Transverse colon (tissue), 4 donors: ENCODE results near the gene WWOX.

Experiments
- CTCF ChIP-seq, 5 experiments: fragments of 200-600 bp in 3 of 5; fragments of 450-650 bp in 2 of 5; sonication (generic) in 3 of 5; IDR thresholded peaks; 1 replicate in 2 of 5; 2 replicates in 3 of 5; pipeline ENCODE4 v1.5.1; 2016 to 2017; ENCODE audit warnings: antibody characterized with exemption in 5 of 5, inconsistent platforms in 3 of 5, mild to moderate bottlenecking in 2 of 5, moderate library complexity in 1 of 5
- POLR2A ChIP-seq: fragments of 450-650 bp; IDR thresholded peaks from one replicate; pipeline ENCODE4 v1.6.1; 2016; ENCODE audit warnings: antibody characterized with exemption, mild to moderate bottlenecking, moderate library complexity
- POLR2AphosphoS5 ChIP-seq, 3 donors: sonication (generic); formaldehyde crosslinking; IDR thresholded peaks; one replicate each; pipeline ENCODE4 v1.6.1; 2016; ENCODE audit warnings: antibody characterized with exemption in 3 of 3

DNA sequence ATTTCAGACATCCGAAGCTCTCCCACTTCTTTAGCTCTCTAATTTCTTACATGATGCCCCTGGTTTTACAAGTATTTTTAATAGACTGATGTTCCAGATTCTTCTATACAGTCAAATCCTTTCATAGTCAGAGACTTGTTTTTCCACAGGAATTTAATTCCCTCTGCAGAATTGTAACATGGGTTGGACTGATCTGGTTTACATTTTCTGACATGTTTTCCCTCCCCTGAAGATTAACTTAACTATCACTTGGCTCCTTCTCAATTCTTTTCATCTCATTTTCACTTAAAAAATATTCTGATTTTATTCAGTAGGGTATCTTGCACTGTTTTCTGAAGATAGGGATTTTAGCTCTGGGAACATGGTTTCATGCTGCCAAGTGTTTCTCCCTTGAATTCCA is 1148.9 kb downstream of the WWOX start:
- TF ChIP-seq CTCF (IDR thresholded peaks at IDR 0.05) (no peak), POLR2AphosphoS5 (IDR thresholded peaks at IDR 0.05) (no peak), POLR2A (no peak)
